ENCODE measurements around the gene ENPEP.
"Not testable (repeated sequence)": the region's sequence is repeated elsewhere in the genome, so short reads cannot be mapped to it uniquely, and the experiment has no call there.

Gene ENPEP

GRCh38 chr4:110484029-110484428 lies 8.1 kb downstream of the ENPEP start:
- DNase-seq (ENCODE audit: low spot score): no peak

GRCh38 chr4:110484767-110485166 lies 8.8 kb downstream of the ENPEP start:
- no peak for DNase-seq (ENCODE audit: low spot score)

GRCh38 chr4:110485452-110485851 lies 9.5 kb downstream of the ENPEP start:
- no peak for DNase-seq (ENCODE audit: low spot score)

GRCh38 chr4:110486256-110486655 lies 10.3 kb downstream of the ENPEP start:
- no peak for DNase-seq (ENCODE audit: low spot score)

GRCh38 chr4:110486850-110487249 lies 10.9 kb downstream of the ENPEP start:
- not testable (repeated sequence) for DNase-seq (ENCODE audit: low spot score)

GRCh38 chr4:110487873-110488272 lies 11.9 kb downstream of the ENPEP start:
- DNase-seq (ENCODE audit: low spot score): no peak

GRCh38 chr4:110489901-110490508 lies 14.1 kb downstream of the ENPEP start:
- DNase-seq (ENCODE audit: low spot score): no peak

GRCh38 chr4:110492522-110492921 lies 16.6 kb downstream of the ENPEP start:
- DNase-seq (ENCODE audit: low spot score): no peak

- DNase-seq (ENCODE audit: low spot score): no peak
These were observed 17.6 kb downstream of the ENPEP start for GRCh38 chr4:110493520-110493919.

GRCh38 chr4:110498420-110498819 lies 22.5 kb downstream of the ENPEP start:
- no peak for DNase-seq (ENCODE audit: low spot score)

GRCh38 chr4:110499126-110499525 lies 23.2 kb downstream of the ENPEP start:
- no peak for DNase-seq (ENCODE audit: low spot score)

- no peak for DNase-seq (ENCODE audit: low spot score)
These were observed 25.9 kb downstream of the ENPEP start for GRCh38 chr4:110501826-110502225.

- DNase-seq (ENCODE audit: low spot score): peak; percentile 27
These were observed 27.5 kb downstream of the ENPEP start for GRCh38 chr4:110503270-110504083.

- no peak for DNase-seq (ENCODE audit: low spot score)
These were observed 28.1 kb downstream of the ENPEP start for GRCh38 chr4:110504084-110504435.

GRCh38 chr4:110505440-110505839 lies 29.5 kb downstream of the ENPEP start:
- DNase-seq (ENCODE audit: low spot score): no peak

GRCh38 chr4:110508827-110509710 lies 33.1 kb downstream of the ENPEP start:
- DNase-seq (ENCODE audit: low spot score): no peak

GRCh38 chr4:110510277-110510676 lies 34.3 kb downstream of the ENPEP start:
- DNase-seq (ENCODE audit: low spot score): no peak

GRCh38 chr4:110510955-110511544 lies 35.1 kb downstream of the ENPEP start:
- DNase-seq (ENCODE audit: low spot score): peak; percentile 78

- DNase-seq (ENCODE audit: low spot score): no peak
These were observed 36.9 kb downstream of the ENPEP start for GRCh38 chr4:110512901-110513300.

- no peak for DNase-seq (ENCODE audit: low spot score)
These were observed 39.0 kb downstream of the ENPEP start for GRCh38 chr4:110514889-110515479.

GRCh38 chr4:110515676-110516075 lies 39.7 kb downstream of the ENPEP start:
- no peak for DNase-seq (ENCODE audit: low spot score)
